WTC11 (cell line): ENCODE results near the gene PCGF1. TPM values are rescaled to one million over a fixed set of nuclear protein-coding genes. Genes with fewer than 3 reads are reported as not detected.

ENCODE experiments used
- CREM ChIP-seq: sonication (generic); formaldehyde crosslinking; IDR thresholded peaks from 2 replicates; pipeline ENCODE4 v1.8.1; 2022; ENCODE audit warnings: mild to moderate bottlenecking, missing genetic modification reagents, moderate library complexity
- ELF4 ChIP-seq: sonication (generic); formaldehyde crosslinking; IDR thresholded peaks from 2 replicates; pipeline ENCODE4 v1.8.1; 2022; ENCODE audit warnings: low read depth, mild to moderate bottlenecking, moderate library complexity, missing genetic modification reagents
- GABPB1 ChIP-seq: sonication (generic); formaldehyde crosslinking; IDR thresholded peaks from 2 replicates; pipeline ENCODE4 v1.8.1; 2023; ENCODE audit warnings: mild to moderate bottlenecking, missing genetic modification reagents
- GRHL2 ChIP-seq: fragments of 250-450 bp; sonication (Bioruptor Pico); IDR thresholded peaks from 2 replicates; pipeline ENCODE4 v1.8.0; 2022; ENCODE audit warnings: mild to moderate bottlenecking, moderate library complexity; ENCODE audit not compliant: insufficient replicate concordance, severe bottlenecking
- IRF2 ChIP-seq: sonication (generic); formaldehyde crosslinking; IDR thresholded peaks from 2 replicates; pipeline ENCODE4 v1.8.0; 2022; ENCODE audit warnings: low read depth, missing genetic modification reagents, borderline replicate concordance
- MXD4 ChIP-seq: fragments of 250-450 bp; sonication (Bioruptor Pico); IDR thresholded peaks from 2 replicates; pipeline ENCODE4 v1.8.0; 2021; ENCODE audit warnings: mild to moderate bottlenecking, moderate library complexity, borderline replicate concordance
- NFE2L1 ChIP-seq: sonication (generic); formaldehyde crosslinking; IDR thresholded peaks from 2 replicates; pipeline ENCODE4 v1.8.1; 2023; ENCODE audit warnings: missing genetic modification reagents
- SMAD3 ChIP-seq: sonication (generic); formaldehyde crosslinking; IDR thresholded peaks from 2 replicates; pipeline ENCODE4 v1.8.0; 2022; ENCODE audit warnings: missing genetic modification reagents, mild to moderate bottlenecking, borderline replicate concordance
- SMAD4 ChIP-seq: sonication (generic); formaldehyde crosslinking; IDR thresholded peaks from 2 replicates; pipeline ENCODE4 v1.8.0; 2022; ENCODE audit warnings: mild to moderate bottlenecking, missing genetic modification reagents
- SP1 ChIP-seq: sonication (generic); formaldehyde crosslinking; conservative IDR thresholded peaks from 2 replicates; pipeline ENCODE4 v1.8.1; 2022; ENCODE audit warnings: missing genetic modification reagents
- TCF7 ChIP-seq: sonication (generic); formaldehyde crosslinking; IDR thresholded peaks from 2 replicates; pipeline ENCODE4 v1.8.0; 2022; ENCODE audit warnings: mild to moderate bottlenecking, low read depth, missing genetic modification reagents, moderate library complexity
- TEAD1 ChIP-seq: sonication (generic); formaldehyde crosslinking; IDR thresholded peaks from 2 replicates; pipeline ENCODE4 v1.8.0; 2022; ENCODE audit warnings: mild to moderate bottlenecking, missing genetic modification reagents
- TEAD4 ChIP-seq: sonication (generic); formaldehyde crosslinking; IDR thresholded peaks from 2 replicates; pipeline ENCODE4 v1.8.0; 2022; ENCODE audit warnings: mild to moderate bottlenecking, missing genetic modification reagents
- TP53 ChIP-seq: sonication (generic); formaldehyde crosslinking; IDR thresholded peaks from 2 replicates; pipeline ENCODE4 v1.8.1; 2023; ENCODE audit warnings: mild to moderate bottlenecking, missing genetic modification reagents
- ZNF263 ChIP-seq: sonication (generic); formaldehyde crosslinking; IDR thresholded peaks from 2 replicates; pipeline ENCODE4 v1.8.1; 2022; ENCODE audit warnings: low read depth, mild to moderate bottlenecking, moderate library complexity, missing genetic modification reagents
- ZNF416 ChIP-seq: fragments of 250-450 bp; sonication (Bioruptor Pico); IDR thresholded peaks from 2 replicates; pipeline ENCODE4 v1.9.0; 2021; ENCODE audit warnings: mild to moderate bottlenecking, inconsistent platforms
- ZNF423 ChIP-seq: fragments of 250-450 bp; sonication (Bioruptor Pico); IDR thresholded peaks from 2 replicates; pipeline ENCODE4 v2.1.2; 2022; ENCODE audit warnings: mild to moderate bottlenecking, moderate library complexity
- total RNA-seq: library from RNA; stranded (reverse); gene quantifications from 3 replicates; pipeline ENCODE4 v1.2.3, GENCODE V29; 2021
- TF ChIP-seq, protein P1 (sequence below): sonication (generic); formaldehyde crosslinking; conservative IDR thresholded peaks from 2 replicates; pipeline ENCODE4 v1.8.1; 2022; ENCODE audit warnings: mild to moderate bottlenecking, missing genetic modification reagents
- TF ChIP-seq, protein P2 (sequence below): sonication (generic); formaldehyde crosslinking; IDR thresholded peaks from 2 replicates; pipeline ENCODE4 v1.8.0; 2022; ENCODE audit warnings: mild to moderate bottlenecking, missing genetic modification reagents
- TF ChIP-seq, protein P3 (sequence below): sonication (generic); formaldehyde crosslinking; IDR thresholded peaks from 2 replicates; pipeline ENCODE4 v1.8.0; 2022; ENCODE audit warnings: mild to moderate bottlenecking, missing genetic modification reagents
- TF ChIP-seq, protein P4 (sequence below): sonication (generic); formaldehyde crosslinking; IDR thresholded peaks from 2 replicates; pipeline ENCODE4 v1.8.0; 2023; ENCODE audit warnings: mild to moderate bottlenecking, missing genetic modification reagents
- TF ChIP-seq, protein P5 (sequence below): sonication (generic); formaldehyde crosslinking; IDR thresholded peaks from 2 replicates; pipeline ENCODE4 v1.8.1; 2022; ENCODE audit warnings: mild to moderate bottlenecking, moderate library complexity, missing genetic modification reagents
- TF ChIP-seq, protein P6 (sequence below): fragments of 250-450 bp; sonication (Bioruptor Pico); IDR thresholded peaks from 2 replicates; pipeline ENCODE4 v2.1.2; 2022; ENCODE audit warnings: mild to moderate bottlenecking, moderate library complexity
- TF ChIP-seq, protein P7 (sequence below): sonication (generic); formaldehyde crosslinking; IDR thresholded peaks from 2 replicates; pipeline ENCODE4 v1.8.0; 2022; ENCODE audit warnings: missing genetic modification reagents
- TF ChIP-seq, protein P8 (sequence below): sonication (generic); formaldehyde crosslinking; IDR thresholded peaks from 2 replicates; pipeline ENCODE4 v1.8.1; 2023; ENCODE audit warnings: mild to moderate bottlenecking, moderate library complexity, missing genetic modification reagents

PCGF1 gene
- total RNA-seq, 1 experiment from 2014 or later = 15.7 TPM

DNA sequence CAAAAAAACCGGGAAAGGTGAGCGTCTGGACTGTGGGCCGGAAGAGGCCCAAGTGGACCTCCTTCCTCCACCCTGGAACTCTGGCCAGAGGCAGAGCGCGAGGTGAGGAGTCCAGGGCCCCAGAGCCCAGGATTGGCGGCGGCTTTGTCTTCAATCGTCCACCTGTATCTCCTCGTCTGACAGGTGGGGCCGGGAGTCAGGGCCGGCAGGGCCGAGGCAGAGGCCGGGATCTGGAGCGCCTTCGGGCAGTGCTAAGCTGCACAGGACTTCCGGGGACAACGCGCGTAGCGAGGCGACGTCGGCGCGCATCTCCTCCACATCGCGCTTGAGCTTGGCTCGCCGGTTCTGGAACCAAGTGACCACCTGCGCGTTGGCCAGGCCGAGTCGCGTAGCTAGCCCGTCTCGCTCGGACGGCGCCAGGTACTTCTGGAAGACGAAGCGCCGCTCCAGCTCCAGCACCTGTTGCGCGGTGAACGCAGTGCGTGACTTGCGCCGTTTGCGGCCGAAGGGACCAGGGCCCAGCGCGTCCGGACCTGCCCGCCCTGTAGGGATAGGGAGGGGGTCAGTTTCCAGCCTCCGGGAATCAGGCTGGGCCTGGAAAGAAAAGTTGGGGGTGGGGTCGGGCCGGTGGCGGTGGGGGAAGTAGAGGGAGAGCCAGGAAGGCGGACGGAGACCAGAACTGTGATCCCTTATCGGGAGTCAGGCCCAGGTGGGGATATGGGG lies 9.6 kb downstream of the PCGF1 start (continued):
- TF ChIP-seq, protein P1, sequence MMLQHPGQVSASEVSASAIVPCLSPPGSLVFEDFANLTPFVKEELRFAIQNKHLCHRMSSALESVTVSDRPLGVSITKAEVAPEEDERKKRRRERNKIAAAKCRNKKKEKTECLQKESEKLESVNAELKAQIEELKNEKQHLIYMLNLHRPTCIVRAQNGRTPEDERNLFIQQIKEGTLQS (CRISPR knock-in tag) = no peak
- TF ChIP-seq NFE2L1 (CRISPR knock-in tag) (peak; percentile 80; the same call in 1 of the 2 replicates), TEAD1 (CRISPR knock-in tag) (0 out of 2 replicates have a peak, but pooled peaks have one; percentile 60), CREM (no peak), ZNF416 (CRISPR knock-in tag) (no peak), GABPB1 (CRISPR knock-in tag) (no peak), GRHL2 (no peak), SMAD3 (CRISPR knock-in tag) (peak; percentile 43; the same call in 1 of the 2 replicates), SP1 (CRISPR knock-in tag) (no peak; the same call in 1 of the 2 replicates), TEAD4 (no peak), IRF2 (CRISPR knock-in tag) (no peak), SMAD4 (CRISPR knock-in tag) (no peak), ELF4 (CRISPR knock-in tag) (no peak), ZNF423 (CRISPR knock-in tag) (no peak), MXD4 (CRISPR knock-in tag) (no peak), ZNF263 (CRISPR knock-in tag) (no peak), TP53 (CRISPR knock-in tag) (no peak), TCF7 (CRISPR knock-in tag) (no peak; the same call in 1 of the 2 replicates)
- TF ChIP-seq, protein P2, sequence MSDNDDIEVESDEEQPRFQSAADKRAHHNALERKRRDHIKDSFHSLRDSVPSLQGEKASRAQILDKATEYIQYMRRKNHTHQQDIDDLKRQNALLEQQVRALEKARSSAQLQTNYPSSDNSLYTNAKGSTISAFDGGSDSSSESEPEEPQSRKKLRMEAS = peak; percentile 90
- TF ChIP-seq, protein P3, sequence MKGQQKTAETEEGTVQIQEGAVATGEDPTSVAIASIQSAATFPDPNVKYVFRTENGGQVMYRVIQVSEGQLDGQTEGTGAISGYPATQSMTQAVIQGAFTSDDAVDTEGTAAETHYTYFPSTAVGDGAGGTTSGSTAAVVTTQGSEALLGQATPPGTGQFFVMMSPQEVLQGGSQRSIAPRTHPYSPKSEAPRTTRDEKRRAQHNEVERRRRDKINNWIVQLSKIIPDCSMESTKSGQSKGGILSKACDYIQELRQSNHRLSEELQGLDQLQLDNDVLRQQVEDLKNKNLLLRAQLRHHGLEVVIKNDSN (CRISPR knock-in tag) = peak; percentile 43; the same call in 1 of the 2 replicates
- TF ChIP-seq, protein P4, sequence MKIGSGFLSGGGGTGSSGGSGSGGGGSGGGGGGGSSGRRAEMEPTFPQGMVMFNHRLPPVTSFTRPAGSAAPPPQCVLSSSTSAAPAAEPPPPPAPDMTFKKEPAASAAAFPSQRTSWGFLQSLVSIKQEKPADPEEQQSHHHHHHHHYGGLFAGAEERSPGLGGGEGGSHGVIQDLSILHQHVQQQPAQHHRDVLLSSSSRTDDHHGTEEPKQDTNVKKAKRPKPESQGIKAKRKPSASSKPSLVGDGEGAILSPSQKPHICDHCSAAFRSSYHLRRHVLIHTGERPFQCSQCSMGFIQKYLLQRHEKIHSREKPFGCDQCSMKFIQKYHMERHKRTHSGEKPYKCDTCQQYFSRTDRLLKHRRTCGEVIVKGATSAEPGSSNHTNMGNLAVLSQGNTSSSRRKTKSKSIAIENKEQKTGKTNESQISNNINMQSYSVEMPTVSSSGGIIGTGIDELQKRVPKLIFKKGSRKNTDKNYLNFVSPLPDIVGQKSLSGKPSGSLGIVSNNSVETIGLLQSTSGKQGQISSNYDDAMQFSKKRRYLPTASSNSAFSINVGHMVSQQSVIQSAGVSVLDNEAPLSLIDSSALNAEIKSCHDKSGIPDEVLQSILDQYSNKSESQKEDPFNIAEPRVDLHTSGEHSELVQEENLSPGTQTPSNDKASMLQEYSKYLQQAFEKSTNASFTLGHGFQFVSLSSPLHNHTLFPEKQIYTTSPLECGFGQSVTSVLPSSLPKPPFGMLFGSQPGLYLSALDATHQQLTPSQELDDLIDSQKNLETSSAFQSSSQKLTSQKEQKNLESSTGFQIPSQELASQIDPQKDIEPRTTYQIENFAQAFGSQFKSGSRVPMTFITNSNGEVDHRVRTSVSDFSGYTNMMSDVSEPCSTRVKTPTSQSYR = no peak; the same call in 1 of the 2 replicates
- TF ChIP-seq, protein P5, sequence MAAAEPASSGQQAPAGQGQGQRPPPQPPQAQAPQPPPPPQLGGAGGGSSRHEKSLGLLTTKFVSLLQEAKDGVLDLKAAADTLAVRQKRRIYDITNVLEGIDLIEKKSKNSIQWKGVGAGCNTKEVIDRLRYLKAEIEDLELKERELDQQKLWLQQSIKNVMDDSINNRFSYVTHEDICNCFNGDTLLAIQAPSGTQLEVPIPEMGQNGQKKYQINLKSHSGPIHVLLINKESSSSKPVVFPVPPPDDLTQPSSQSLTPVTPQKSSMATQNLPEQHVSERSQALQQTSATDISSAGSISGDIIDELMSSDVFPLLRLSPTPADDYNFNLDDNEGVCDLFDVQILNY (CRISPR knock-in tag) = 0 out of 2 replicates have a peak, but pooled peaks have one; percentile 36
- TF ChIP-seq, protein P6, sequence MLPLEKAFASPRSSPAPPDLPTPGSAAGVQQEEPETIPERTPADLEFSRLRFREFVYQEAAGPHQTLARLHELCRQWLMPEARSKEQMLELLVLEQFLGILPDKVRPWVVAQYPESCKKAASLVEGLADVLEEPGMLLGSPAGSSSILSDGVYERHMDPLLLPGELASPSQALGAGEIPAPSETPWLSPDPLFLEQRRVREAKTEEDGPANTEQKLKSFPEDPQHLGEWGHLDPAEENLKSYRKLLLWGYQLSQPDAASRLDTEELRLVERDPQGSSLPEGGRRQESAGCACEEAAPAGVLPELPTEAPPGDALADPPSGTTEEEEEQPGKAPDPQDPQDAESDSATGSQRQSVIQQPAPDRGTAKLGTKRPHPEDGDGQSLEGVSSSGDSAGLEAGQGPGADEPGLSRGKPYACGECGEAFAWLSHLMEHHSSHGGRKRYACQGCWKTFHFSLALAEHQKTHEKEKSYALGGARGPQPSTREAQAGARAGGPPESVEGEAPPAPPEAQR = no peak
- TF ChIP-seq, protein P7, sequence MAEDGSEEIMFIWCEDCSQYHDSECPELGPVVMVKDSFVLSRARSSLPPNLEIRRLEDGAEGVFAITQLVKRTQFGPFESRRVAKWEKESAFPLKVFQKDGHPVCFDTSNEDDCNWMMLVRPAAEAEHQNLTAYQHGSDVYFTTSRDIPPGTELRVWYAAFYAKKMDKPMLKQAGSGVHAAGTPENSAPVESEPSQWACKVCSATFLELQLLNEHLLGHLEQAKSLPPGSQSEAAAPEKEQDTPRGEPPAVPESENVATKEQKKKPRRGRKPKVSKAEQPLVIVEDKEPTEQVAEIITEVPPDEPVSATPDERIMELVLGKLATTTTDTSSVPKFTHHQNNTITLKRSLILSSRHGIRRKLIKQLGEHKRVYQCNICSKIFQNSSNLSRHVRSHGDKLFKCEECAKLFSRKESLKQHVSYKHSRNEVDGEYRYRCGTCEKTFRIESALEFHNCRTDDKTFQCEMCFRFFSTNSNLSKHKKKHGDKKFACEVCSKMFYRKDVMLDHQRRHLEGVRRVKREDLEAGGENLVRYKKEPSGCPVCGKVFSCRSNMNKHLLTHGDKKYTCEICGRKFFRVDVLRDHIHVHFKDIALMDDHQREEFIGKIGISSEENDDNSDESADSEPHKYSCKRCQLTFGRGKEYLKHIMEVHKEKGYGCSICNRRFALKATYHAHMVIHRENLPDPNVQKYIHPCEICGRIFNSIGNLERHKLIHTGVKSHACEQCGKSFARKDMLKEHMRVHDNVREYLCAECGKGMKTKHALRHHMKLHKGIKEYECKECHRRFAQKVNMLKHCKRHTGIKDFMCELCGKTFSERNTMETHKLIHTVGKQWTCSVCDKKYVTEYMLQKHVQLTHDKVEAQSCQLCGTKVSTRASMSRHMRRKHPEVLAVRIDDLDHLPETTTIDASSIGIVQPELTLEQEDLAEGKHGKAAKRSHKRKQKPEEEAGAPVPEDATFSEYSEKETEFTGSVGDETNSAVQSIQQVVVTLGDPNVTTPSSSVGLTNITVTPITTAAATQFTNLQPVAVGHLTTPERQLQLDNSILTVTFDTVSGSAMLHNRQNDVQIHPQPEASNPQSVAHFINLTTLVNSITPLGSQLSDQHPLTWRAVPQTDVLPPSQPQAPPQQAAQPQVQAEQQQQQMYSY = 0 out of 2 replicates have a peak, but pooled peaks have one; percentile 20
- TF ChIP-seq, protein P8, sequence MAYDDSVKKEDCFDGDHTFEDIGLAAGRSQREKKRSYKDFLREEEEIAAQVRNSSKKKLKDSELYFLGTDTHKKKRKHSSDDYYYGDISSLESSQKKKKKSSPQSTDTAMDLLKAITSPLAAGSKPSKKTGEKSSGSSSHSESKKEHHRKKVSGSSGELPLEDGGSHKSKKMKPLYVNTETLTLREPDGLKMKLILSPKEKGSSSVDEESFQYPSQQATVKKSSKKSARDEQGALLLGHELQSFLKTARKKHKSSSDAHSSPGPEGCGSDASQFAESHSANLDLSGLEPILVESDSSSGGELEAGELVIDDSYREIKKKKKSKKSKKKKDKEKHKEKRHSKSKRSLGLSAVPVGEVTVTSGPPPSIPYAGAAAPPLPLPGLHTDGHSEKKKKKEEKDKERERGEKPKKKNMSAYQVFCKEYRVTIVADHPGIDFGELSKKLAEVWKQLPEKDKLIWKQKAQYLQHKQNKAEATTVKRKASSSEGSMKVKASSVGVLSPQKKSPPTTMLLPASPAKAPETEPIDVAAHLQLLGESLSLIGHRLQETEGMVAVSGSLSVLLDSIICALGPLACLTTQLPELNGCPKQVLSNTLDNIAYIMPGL = peak; percentile 60; the same call in 1 of the 2 replicates
